ENCODE measurements around the gene ALG9.

Gene ALG9

GRCh38 chr11:111908639-111909305, 37.4 kb upstream of the ALG9 start:
- TF ChIP-seq CREB1 (IDR thresholded peaks at IDR 0.05; ENCODE audit: low read depth) = no peak
- no peak for TF ChIP-seq FOXM1 (IDR thresholded peaks at IDR 0.05; ENCODE audit: borderline replicate concordance, low read depth)
- no peak for TF ChIP-seq TEAD4 (IDR thresholded peaks at IDR 0.05)
- no peak for TF ChIP-seq MAX (IDR thresholded peaks at IDR 0.05)
- TF ChIP-seq EGR1 (IDR thresholded peaks at IDR 0.05) = no peak
- TF ChIP-seq REST (IDR thresholded peaks at IDR 0.05; ENCODE audit: low read depth) = no peak
- no peak for TF ChIP-seq NFIC (IDR thresholded peaks at IDR 0.05)
- TF ChIP-seq USF1 (IDR thresholded peaks at IDR 0.05) = no peak
- no peak for TF ChIP-seq TAF1 (IDR thresholded peaks at IDR 0.05; ENCODE audit: low read depth)
- no peak for TF ChIP-seq RAD21 (IDR thresholded peaks at IDR 0.05; ENCODE audit: low read depth)
- TF ChIP-seq ZBTB7A (IDR thresholded peaks at IDR 0.05; ENCODE audit: low read depth) = no peak
- no peak for TF ChIP-seq EP300 (IDR thresholded peaks at IDR 0.05; ENCODE audit: borderline replicate concordance)

GRCh38 chr11:111906680-111907079, 35.3 kb upstream of the ALG9 start:
- no peak for TF ChIP-seq TAF1 (IDR thresholded peaks at IDR 0.05; ENCODE audit: low read depth)
- TF ChIP-seq CEBPB (IDR thresholded peaks at IDR 0.05) = no peak
- no peak for TF ChIP-seq RAD21 (IDR thresholded peaks at IDR 0.05; ENCODE audit: low read depth)
- no peak for TF ChIP-seq CREB1 (IDR thresholded peaks at IDR 0.05; ENCODE audit: low read depth)
- TF ChIP-seq EGR1 (IDR thresholded peaks at IDR 0.05) = no peak
- TF ChIP-seq USF1 (IDR thresholded peaks at IDR 0.05) = no peak

- TF ChIP-seq CEBPB (IDR thresholded peaks at IDR 0.05) (no peak), RAD21 (IDR thresholded peaks at IDR 0.05; ENCODE audit: low read depth) (no peak), YY1 (IDR thresholded peaks at IDR 0.05; ENCODE audit: low read depth) (no peak), CREB1 (IDR thresholded peaks at IDR 0.05; ENCODE audit: low read depth) (no peak), FOXM1 (IDR thresholded peaks at IDR 0.05; ENCODE audit: borderline replicate concordance, low read depth) (no peak), REST (IDR thresholded peaks at IDR 0.05; ENCODE audit: low read depth) (no peak), EP300 (IDR thresholded peaks at IDR 0.05; ENCODE audit: borderline replicate concordance) (no peak), TAF1 (IDR thresholded peaks at IDR 0.05; ENCODE audit: low read depth) (no peak), ZBTB7A (IDR thresholded peaks at IDR 0.05; ENCODE audit: low read depth) (no peak), USF1 (IDR thresholded peaks at IDR 0.05) (no peak), MAX (IDR thresholded peaks at IDR 0.05) (no peak)
These were observed 34.0 kb upstream of the ALG9 start for GRCh38 chr11:111905411-111905810.

GRCh38 chr11:111886844-111887243, 15.5 kb upstream of the ALG9 start:
- no peak for TF ChIP-seq REST (IDR thresholded peaks at IDR 0.05; ENCODE audit: low read depth)
- TF ChIP-seq CREB1 (IDR thresholded peaks at IDR 0.05; ENCODE audit: low read depth) = no peak
- TF ChIP-seq FOXM1 (IDR thresholded peaks at IDR 0.05; ENCODE audit: borderline replicate concordance, low read depth) = no peak
- TF ChIP-seq EGR1 (IDR thresholded peaks at IDR 0.05) = no peak
- no peak for TF ChIP-seq TAF1 (IDR thresholded peaks at IDR 0.05; ENCODE audit: low read depth)

All from Ishikawa (cell line).